CD8-positive, alpha-beta memory T cell (primary cell): Measurements from ENCODE around the gene TYW3. TPM values are rescaled to one million over a fixed set of nuclear protein-coding genes. Genes with fewer than 3 reads are reported as not detected.
"Not testable (repeated sequence)": the region's sequence is repeated elsewhere in the genome, so short reads cannot be mapped to it uniquely, and the experiment has no call there.

ENCODE experiments used
- CTCF ChIA-PET: fragments of 350-600 bp; sonication (Branson Sonifier 250); formaldehyde crosslinking; loops from one replicate; lab custom pipeline; 2021; ENCODE audit warnings: antibody characterized with exemption; lab: Charles Lee
- POLR2A ChIA-PET: fragments of 350-600 bp; sonication (Branson Sonifier 250); formaldehyde crosslinking; loops from one replicate; lab custom pipeline; 2021; ENCODE audit warnings: antibody characterized with exemption; lab: Charles Lee
- DNase-seq, 5 donors: peaks; one replicate each; pipeline versions ENCODE4 v3.0.0 to v3.0.0-alpha.2; 2020 to 2022; ENCODE audit warnings: mixed read lengths in 1 of 5
- H3K27ac ChIP-seq: one replicate; pipeline ENCODE4 v1.7.0; 2013; ENCODE audit warnings: low read depth, mild to moderate bottlenecking, low read length, moderate library complexity
- H3K27me3 ChIP-seq: 2 replicates; pipeline ENCODE4 v1.7.0; 2013; ENCODE audit warnings: low read length, mild to moderate bottlenecking; ENCODE audit not compliant: insufficient read depth, poor library complexity, severe bottlenecking
- H3K36me3 ChIP-seq: 2 replicates; pipeline ENCODE4 v1.7.0; 2013; ENCODE audit warnings: mild to moderate bottlenecking, low read length, moderate library complexity; ENCODE audit not compliant: insufficient read depth
- H3K4me1 ChIP-seq: 2 replicates; pipeline ENCODE4 v1.7.0; 2013; ENCODE audit warnings: mild to moderate bottlenecking, low read length, moderate library complexity; ENCODE audit not compliant: insufficient read depth
- H3K4me3 ChIP-seq: 2 replicates; pipeline ENCODE4 v1.7.0; 2013; ENCODE audit warnings: mild to moderate bottlenecking, low read length
- H3K9me3 ChIP-seq: 2 replicates; pipeline ENCODE4 v1.7.0; 2013; ENCODE audit warnings: mild to moderate bottlenecking, low read length
- H3K27ac Mint-ChIP-seq, 8 donors: one replicate each; pipeline ENCODE4 v1.8.0; 2020 to 2021; ENCODE audit warnings: mixed read lengths in 8 of 8, mild to moderate bottlenecking in 6 of 8, inconsistent platforms in 3 of 8, moderate library complexity in 3 of 8
- H3K27me3 Mint-ChIP-seq, 2 donors: one replicate each; pipeline ENCODE4 v1.8.0; 2020 to 2021; ENCODE audit warnings: mixed read lengths in 2 of 2, mild to moderate bottlenecking in 1 of 2, moderate library complexity in 1 of 2
- H3K36me3 Mint-ChIP-seq, 3 donors: one replicate each; pipeline ENCODE4 v1.8.0; 2020 to 2021; ENCODE audit warnings: mixed read lengths in 3 of 3, inconsistent platforms in 1 of 3, mild to moderate bottlenecking in 1 of 3
- H3K4me1 Mint-ChIP-seq, 3 donors: one replicate each; pipeline ENCODE4 v1.8.0; 2020 to 2021; ENCODE audit warnings: mixed read lengths in 3 of 3, inconsistent platforms in 1 of 3, mild to moderate bottlenecking in 1 of 3
- H3K4me3 Mint-ChIP-seq, 7 donors: one replicate each; pipeline ENCODE4 v1.8.0; 2020 to 2021; ENCODE audit warnings: mixed read lengths in 7 of 7, mild to moderate bottlenecking in 6 of 7, moderate library complexity in 4 of 7, inconsistent platforms in 2 of 7
- H3K9me3 Mint-ChIP-seq, 5 donors: one replicate each; pipeline ENCODE4 v1.8.0; 2020 to 2022; ENCODE audit warnings: mixed read lengths in 5 of 5, mild to moderate bottlenecking in 3 of 5, moderate library complexity in 2 of 5, inconsistent platforms in 1 of 5
- polyA plus RNA-seq: library from polyadenylated mRNA; unstranded; fragments of 300-500 nt; fragmentation: Illumina TruSeq; gene quantifications from one replicate; pipeline ENCODE4 v1.2.3, GENCODE V29; 2021
- total RNA-seq, 2 experiments: library from RNA; stranded (reverse); gene quantifications; one replicate each; pipeline ENCODE4 v1.2.3, GENCODE V29; 2021

TYW3 gene
- total and polyA plus RNA-seq, 3 experiments from 2014 or later = 15.0 to 42.0 (median 40.3) TPM

DNA sequence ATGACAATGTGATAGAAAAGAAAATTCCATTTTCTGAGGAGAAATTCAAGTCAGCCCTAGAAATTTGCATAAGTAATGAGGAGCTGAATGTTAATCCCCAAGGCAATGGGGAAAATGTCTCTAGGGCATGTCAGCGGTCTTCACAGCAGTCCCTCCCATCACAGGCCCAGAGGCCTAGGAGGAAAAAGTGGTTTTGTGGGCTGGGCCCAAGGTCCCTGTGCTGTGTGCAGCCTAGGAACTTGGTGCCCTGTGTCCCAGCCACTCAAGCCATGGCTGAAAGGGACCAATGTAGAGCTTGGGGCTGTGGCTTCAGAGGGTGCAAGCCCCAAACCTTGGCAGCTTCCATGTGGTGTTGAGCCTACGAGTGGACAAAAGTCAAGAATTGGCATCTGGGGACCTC is 23.7 kb downstream of the TYW3 start:
- H3K9me3 ChIP-seq, H3K27me3 ChIP-seq, H3K4me3 Mint-ChIP-seq, POLR2A ChIA-PET, H3K4me1 Mint-ChIP-seq, H3K9me3 Mint-ChIP-seq, H3K4me1 ChIP-seq, H3K27ac Mint-ChIP-seq, H3K27ac ChIP-seq, CTCF ChIA-PET, H3K27me3 Mint-ChIP-seq, H3K4me3 ChIP-seq, DNase-seq: not testable (repeated sequence)
- peaks cover 10% of the 10 kb centered on the region for H3K36me3 ChIP-seq
- H3K36me3 Mint-ChIP-seq = peaks cover 59 to 89% (median 67%) of the 10 kb centered on the region in 3 donors

DNA sequence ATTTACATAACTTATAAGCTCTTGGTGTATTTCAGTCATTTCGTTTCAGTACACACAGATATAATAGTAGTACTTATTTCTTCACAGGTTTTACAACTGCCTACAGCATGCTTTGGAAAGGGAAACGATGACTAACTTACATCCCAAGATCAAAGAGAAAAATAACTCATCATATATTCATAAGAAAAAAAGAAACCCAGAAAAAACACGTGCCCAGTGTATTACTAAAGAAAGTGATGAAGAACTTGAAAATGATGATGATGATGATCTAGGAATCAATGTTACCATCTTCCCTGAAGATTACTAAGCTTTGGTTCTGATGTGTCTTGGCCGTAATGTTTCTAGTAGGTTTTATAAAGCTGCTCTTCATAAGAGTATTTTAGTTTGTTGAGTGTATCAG is 30.9 kb downstream of the TYW3 start:
- Mint-ChIP-seq H3K36me3 (peaks cover 15 to 56% (median 26%) of the 10 kb centered on the region in 3 donors), H3K4me1 (peaks cover 7 to 19% (median 17%) of the 10 kb centered on the region in 3 donors), H3K27ac (peak overlapping the region in 6 of 8 donors; percentile 3 to 66 (median 34)), H3K27me3 (no peaks in the 10 kb centered on the region), H3K9me3 (no peaks in the 10 kb centered on the region), H3K4me3 (no peak overlapping the region)
- Histone ChIP-seq H3K27ac (no peak overlapping the region), H3K4me3 (no peak overlapping the region), H3K27me3 (no peaks in the 10 kb centered on the region), H3K9me3 (no peaks in the 10 kb centered on the region), H3K36me3 (peaks cover 6% of the 10 kb centered on the region), H3K4me1 (no peaks in the 10 kb centered on the region)
- ChIA-PET POLR2A (no interaction called here), CTCF (interaction anchor here (0.9 kb wide), 1 partner anchor 30 kb away, joined by 4 read pairs; the partner anchor contains the start of gene TYW3)
- DNase-seq = no peak

DNA sequence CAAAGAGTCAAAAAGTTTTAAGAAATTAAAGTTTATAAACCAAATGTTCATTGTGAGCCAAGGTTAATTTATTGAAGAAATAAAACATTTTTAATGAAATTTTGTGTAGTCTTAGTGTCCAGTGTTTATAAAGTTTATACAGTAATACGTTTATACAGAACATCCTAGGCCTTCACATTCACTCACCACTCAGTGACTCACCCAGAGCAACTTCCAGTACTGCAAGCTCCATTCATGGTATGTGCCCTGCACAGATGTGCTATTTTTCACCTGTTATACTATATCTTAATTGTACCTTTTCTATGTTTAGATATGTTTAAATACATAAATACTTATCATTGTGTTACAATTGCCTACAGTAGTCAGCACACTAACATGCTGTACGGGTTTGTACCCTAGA is 33.6 kb downstream of the TYW3 start:
- Mint-ChIP-seq H3K4me1 (peaks cover 5 to 17% (median 15%) of the 10 kb centered on the region in 3 donors), H3K27me3 (no peaks in the 10 kb centered on the region), H3K9me3 (no peaks in the 10 kb centered on the region), H3K36me3 (peaks cover 7 to 31% (median 17%) of the 10 kb centered on the region in 3 donors), H3K27ac (no peak overlapping the region), H3K4me3 (no peak overlapping the region)
- H3K4me1 ChIP-seq = no peaks in the 10 kb centered on the region
- H3K4me3 ChIP-seq = no peak overlapping the region
- ChIA-PET CTCF (no interaction called here), POLR2A (no interaction called here)
- H3K9me3 ChIP-seq = no peaks in the 10 kb centered on the region
- no peak for DNase-seq
- H3K27ac ChIP-seq = no peak overlapping the region
- H3K36me3 ChIP-seq = peaks cover under 1% of the 10 kb centered on the region
- no peaks in the 10 kb centered on the region for H3K27me3 ChIP-seq

DNA sequence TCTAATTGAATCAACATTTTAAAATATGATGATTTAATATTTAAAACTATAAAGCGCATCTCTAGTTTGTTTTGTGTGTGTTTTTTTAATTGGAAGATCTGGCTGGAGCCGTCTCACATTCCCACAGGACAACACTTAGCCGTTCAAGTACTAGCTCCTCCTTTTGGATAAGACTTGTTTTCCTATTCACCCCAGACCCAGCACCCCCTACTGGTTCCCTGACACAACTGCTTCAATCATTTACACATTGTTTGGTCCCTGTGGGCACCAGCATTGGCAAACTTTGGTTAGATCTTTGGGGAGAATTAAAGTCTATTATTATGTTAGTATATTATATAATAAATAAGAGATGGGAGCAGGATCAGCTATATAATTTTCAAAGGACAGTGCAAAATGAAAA is 34.5 kb downstream of the TYW3 start:
- H3K9me3 Mint-ChIP-seq = no peaks in the 10 kb centered on the region
- no peaks in the 10 kb centered on the region for H3K27me3 Mint-ChIP-seq
- Histone ChIP-seq H3K27ac (no peak overlapping the region), H3K9me3 (no peaks in the 10 kb centered on the region), H3K27me3 (no peaks in the 10 kb centered on the region), H3K36me3 (no peaks in the 10 kb centered on the region), H3K4me1 (no peaks in the 10 kb centered on the region), H3K4me3 (no peak overlapping the region)
- no peak overlapping the region for H3K27ac Mint-ChIP-seq
- H3K36me3 Mint-ChIP-seq = peaks cover 4 to 23% (median 10%) of the 10 kb centered on the region in 3 donors
- POLR2A ChIA-PET = no interaction called here
- H3K4me1 Mint-ChIP-seq = peaks cover 3 to 15% (median 13%) of the 10 kb centered on the region in 3 donors
- H3K4me3 Mint-ChIP-seq = no peak overlapping the region
- CTCF ChIA-PET = no interaction called here
- DNase-seq = no peak

DNA sequence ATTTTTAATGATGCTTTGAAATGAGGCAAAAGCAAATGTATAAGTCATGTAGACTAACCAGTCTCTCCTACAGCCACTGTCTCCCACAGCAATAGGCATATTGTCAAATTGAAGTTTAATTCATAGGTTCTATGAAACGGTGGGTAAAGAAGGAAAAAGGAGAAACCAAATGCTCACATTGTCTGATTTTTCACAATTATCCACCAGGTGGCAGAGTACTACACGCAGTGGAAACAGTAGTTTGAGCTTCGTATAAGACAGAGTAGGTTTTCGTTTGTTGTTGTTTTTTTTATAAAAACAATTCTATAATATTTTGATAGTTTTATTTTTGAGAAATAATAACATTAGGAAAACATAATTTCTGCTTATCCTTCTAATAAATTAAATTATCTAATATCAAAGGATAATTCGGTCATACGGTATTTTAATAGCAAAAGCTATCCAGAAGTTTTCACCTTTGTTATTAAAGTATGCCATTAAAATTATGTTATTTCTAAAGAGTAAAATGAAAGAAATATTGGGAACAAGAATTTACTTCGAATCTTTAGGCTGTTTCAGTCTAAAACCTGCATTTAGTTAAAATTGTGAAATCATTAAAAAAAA is 39.1 kb downstream of the TYW3 start:
- no peaks in the 10 kb centered on the region for H3K36me3 Mint-ChIP-seq
- peaks cover 3% of the 10 kb centered on the region for H3K27me3 ChIP-seq
- no peaks in the 10 kb centered on the region for H3K36me3 ChIP-seq
- no peaks in the 10 kb centered on the region for H3K9me3 Mint-ChIP-seq
- H3K4me1 ChIP-seq = no peaks in the 10 kb centered on the region
- CTCF ChIA-PET = interaction anchor here (0.7 to 1.6 kb wide), 2 partner anchors 9 to 11 kb away, joined by 3 to 7 read pairs; no protein-coding TSS in a partner anchor
- POLR2A ChIA-PET = no interaction called here
- H3K27me3 Mint-ChIP-seq = peaks cover 8 to 17% of the 10 kb centered on the region in 2 donors
- H3K4me3 Mint-ChIP-seq = no peak overlapping the region
- no peak overlapping the region for H3K27ac Mint-ChIP-seq
- H3K4me3 ChIP-seq = no peak overlapping the region
- H3K4me1 Mint-ChIP-seq = peaks cover 0 to 11% (median 2%) of the 10 kb centered on the region in 3 donors
- peak in 2 of 5 donors; percentile 1 to 3 for DNase-seq
- no peak overlapping the region for H3K27ac ChIP-seq
- no peaks in the 10 kb centered on the region for H3K9me3 ChIP-seq

DNA sequence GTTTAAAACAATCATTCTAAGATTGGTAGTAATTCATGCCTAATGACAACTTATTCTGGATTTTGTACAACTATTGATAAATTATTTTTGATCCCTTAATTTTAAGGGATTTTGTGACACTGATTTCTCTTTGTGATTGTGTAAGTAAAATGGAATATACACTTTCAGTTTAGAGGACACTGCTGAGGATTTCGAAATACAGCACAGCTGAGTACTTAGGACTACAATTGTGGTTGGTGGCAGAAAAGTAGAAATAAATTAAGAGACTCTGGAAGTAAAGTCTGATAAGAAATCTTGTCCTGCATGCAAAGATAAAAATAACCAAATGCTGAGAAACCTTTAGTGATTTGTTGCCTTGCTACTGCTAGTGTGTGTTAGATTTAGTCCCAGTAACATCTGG is 40.0 kb downstream of the TYW3 start:
- ChIA-PET POLR2A (no interaction called here), CTCF (no interaction called here)
- Histone ChIP-seq H3K36me3 (no peaks in the 10 kb centered on the region), H3K4me3 (no peak overlapping the region), H3K9me3 (no peaks in the 10 kb centered on the region), H3K27ac (no peak overlapping the region), H3K27me3 (peaks cover 3% of the 10 kb centered on the region), H3K4me1 (no peaks in the 10 kb centered on the region)
- no peak overlapping the region for H3K27ac Mint-ChIP-seq
- H3K36me3 Mint-ChIP-seq = no peaks in the 10 kb centered on the region
- H3K4me1 Mint-ChIP-seq = peaks cover 0 to 11% (median 2%) of the 10 kb centered on the region in 3 donors
- H3K4me3 Mint-ChIP-seq = no peak overlapping the region
- no peak for DNase-seq
- peaks cover 8 to 17% of the 10 kb centered on the region in 2 donors for H3K27me3 Mint-ChIP-seq
- H3K9me3 Mint-ChIP-seq = no peaks in the 10 kb centered on the region

DNA sequence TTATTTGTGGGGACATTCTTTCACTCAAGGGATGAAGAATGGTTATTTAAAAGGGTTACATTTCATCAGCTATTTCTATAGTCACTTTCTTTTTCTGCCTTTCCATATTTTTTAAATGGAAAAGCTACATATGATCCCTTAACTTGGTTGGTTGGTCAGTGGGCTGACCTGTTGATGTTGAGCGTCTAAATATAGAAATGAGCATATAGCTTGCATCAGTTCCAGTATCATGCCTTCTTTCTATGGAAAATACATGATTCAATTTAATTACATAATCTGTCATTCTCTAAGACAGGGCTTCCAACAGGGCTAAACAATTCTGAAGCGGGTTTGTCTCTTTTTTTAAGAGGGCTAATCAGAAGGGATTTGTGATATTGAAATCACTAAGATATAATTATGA is 40.6 kb downstream of the TYW3 start:
- DNase-seq = no peak
- H3K4me3 ChIP-seq = no peak overlapping the region
- peaks cover 0 to 11% (median 2%) of the 10 kb centered on the region in 3 donors for H3K4me1 Mint-ChIP-seq
- no peak overlapping the region for H3K27ac ChIP-seq
- H3K27me3 Mint-ChIP-seq = peaks cover 11 to 23% of the 10 kb centered on the region in 2 donors
- no peak overlapping the region for H3K4me3 Mint-ChIP-seq
- H3K27ac Mint-ChIP-seq = no peak overlapping the region
- no peaks in the 10 kb centered on the region for H3K36me3 ChIP-seq
- no peaks in the 10 kb centered on the region for H3K36me3 Mint-ChIP-seq
- H3K9me3 Mint-ChIP-seq = no peaks in the 10 kb centered on the region
- POLR2A ChIA-PET = no interaction called here
- CTCF ChIA-PET = no interaction called here
- H3K9me3 ChIP-seq = no peaks in the 10 kb centered on the region
- H3K27me3 ChIP-seq = peaks cover 3% of the 10 kb centered on the region
- no peaks in the 10 kb centered on the region for H3K4me1 ChIP-seq

DNA sequence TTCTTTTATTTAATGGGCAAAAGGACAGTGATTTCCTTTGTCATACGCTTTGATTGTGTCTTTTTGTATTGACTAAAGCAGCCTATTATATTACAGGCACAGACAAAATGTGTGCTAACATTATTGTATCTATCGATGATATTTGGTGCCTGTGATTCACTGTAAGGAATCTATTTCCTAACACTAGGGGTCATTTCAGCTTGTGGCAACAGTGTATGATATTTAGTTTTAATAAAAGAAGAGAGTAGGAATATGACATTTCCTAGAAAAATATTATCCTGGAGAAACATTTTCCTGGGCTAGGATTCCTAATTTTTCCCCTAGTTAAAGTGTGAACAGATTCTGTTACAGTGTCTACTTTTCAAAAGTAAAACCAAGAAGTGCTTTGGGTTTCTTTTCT is 42.8 kb downstream of the TYW3 start:
- CTCF ChIA-PET = no interaction called here
- H3K9me3 ChIP-seq = no peaks in the 10 kb centered on the region
- H3K36me3 ChIP-seq = no peaks in the 10 kb centered on the region
- no peak overlapping the region for H3K27ac ChIP-seq
- Mint-ChIP-seq H3K9me3 (no peaks in the 10 kb centered on the region), H3K27me3 (peaks cover 11 to 29% of the 10 kb centered on the region in 2 donors), H3K4me1 (peaks cover 0 to 11% (median 2%) of the 10 kb centered on the region in 3 donors), H3K4me3 (no peak overlapping the region), H3K27ac (no peak overlapping the region), H3K36me3 (no peaks in the 10 kb centered on the region)
- no peak for DNase-seq
- POLR2A ChIA-PET = no interaction called here
- H3K4me1 ChIP-seq = no peaks in the 10 kb centered on the region
- no peak overlapping the region for H3K4me3 ChIP-seq
- peaks cover 3% of the 10 kb centered on the region for H3K27me3 ChIP-seq
